ENCODE results near the gene KRTAP5-3.
"Not testable (repeated sequence)": the region's sequence is repeated elsewhere in the genome, so short reads cannot be mapped to it uniquely, and the experiment has no call there.

- TF ChIP-seq CTCF (IDR thresholded peaks at IDR 0.05; ENCODE audit: low read depth, low read length); POLR2A (IDR thresholded peaks at IDR 0.05; ENCODE audit: extremely low read depth, insufficient read length); MAX (IDR thresholded peaks at IDR 0.05; ENCODE audit: low read depth, low read length): not testable (repeated sequence)
These were observed 18.9 kb downstream of the KRTAP5-3 start for GRCh38 chr11:1589191-1589963.
